Measurements from ENCODE around the gene HCRTR1. TPM values are rescaled to one million over a fixed set of nuclear protein-coding genes. Genes with fewer than 3 reads are reported as not detected.

The HCRTR1 gene
- total RNA-seq, 2 experiments from 2014 or later, result not detected

- Mint-ChIP-seq H3K4me3 (no peak overlapping the region), H3K36me3 (ENCODE audit: low read depth) (no peaks in the 10 kb centered on the region), H3K27ac (no peak overlapping the region), H3K9me3 (ENCODE audit: low read depth) (no peaks in the 10 kb centered on the region), H3K4me1 (peaks cover 10% of the 10 kb centered on the region), H3K27me3 (peaks cover 2% of the 10 kb centered on the region)
- intact Hi-C loops (cut with DNase I, micrococcal nuclease), result no loop called here
- ATAC-seq (no peak), DNase-seq (no peak)
- ChIA-PET CTCF (interaction anchor here (1.4 to 1.8 kb wide), 2 partner anchors 9 to 180 kb away, joined by 3 to 6 read pairs; no protein-coding TSS in a partner anchor), POLR2A (no interaction called here)
Observed at GRCh38 chr1:31609514-31610118, 7.9 kb upstream of the HCRTR1 start.

DNA sequence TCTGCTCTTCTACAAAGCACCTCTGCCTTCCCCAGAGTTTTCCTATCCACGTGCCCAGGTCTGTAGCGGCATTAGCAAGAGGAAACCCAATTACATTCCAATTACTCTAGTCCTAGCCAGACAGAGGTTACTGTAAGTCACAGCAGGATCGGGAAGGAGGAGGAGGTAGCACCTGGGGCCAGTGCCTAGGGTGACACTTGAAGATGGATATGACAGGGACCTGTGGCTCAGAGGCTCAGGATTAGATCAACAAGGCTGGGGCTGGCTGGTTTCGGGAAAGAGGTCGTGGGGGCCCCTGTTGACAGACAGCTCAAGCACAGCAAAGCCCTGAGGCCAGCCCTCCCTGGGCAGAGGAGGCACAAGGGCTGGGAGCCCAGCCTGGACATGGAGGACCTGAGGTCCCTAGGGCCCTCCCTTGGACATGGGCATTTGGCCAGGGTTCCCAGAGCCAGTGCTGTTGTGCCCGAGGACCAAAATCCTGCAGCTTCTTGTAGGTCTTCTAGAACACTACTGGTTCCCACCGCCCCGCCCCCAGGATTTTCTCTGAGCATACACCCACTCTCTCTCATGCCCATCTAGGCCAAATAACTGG is 3.0 kb upstream of the HCRTR1 start:
- intact Hi-C loops (cut with DNase I, micrococcal nuclease), result no loop called here
- CTCF ChIA-PET, result no interaction called here
- POLR2A ChIA-PET, result no interaction called here

GRCh38 chr1:31615414-31615813 is 2.1 kb upstream of the HCRTR1 start:
- H3K4me3 Mint-ChIP-seq, result no peak overlapping the region
- ChIA-PET POLR2A (no interaction called here), CTCF (interaction anchor here (2.0 kb wide), 1 partner anchor 52 kb away, joined by 12 read pairs; no protein-coding TSS in a partner anchor)
- ATAC-seq, result no peak
- H3K27me3 Mint-ChIP-seq, result peaks cover 25% of the 10 kb centered on the region
- DNase-seq, result no peak
- H3K27ac Mint-ChIP-seq, result no peak overlapping the region
- H3K36me3 Mint-ChIP-seq (ENCODE audit: low read depth), result no peaks in the 10 kb centered on the region
- H3K9me3 Mint-ChIP-seq (ENCODE audit: low read depth), result no peaks in the 10 kb centered on the region
- peaks cover 3% of the 10 kb centered on the region for H3K4me1 Mint-ChIP-seq
- intact Hi-C loops (cut with DNase I, micrococcal nuclease), result no loop called here

More for the DNA sequence above, 3.0 kb upstream of the HCRTR1 start:
- Mint-ChIP-seq H3K27me3 (peaks cover 22% of the 10 kb centered on the region), H3K4me1 (peaks cover 3% of the 10 kb centered on the region), H3K36me3 (ENCODE audit: low read depth) (no peaks in the 10 kb centered on the region), H3K9me3 (ENCODE audit: low read depth) (no peaks in the 10 kb centered on the region), H3K27ac (no peak overlapping the region), H3K4me3 (no peak overlapping the region)
- ATAC-seq (no peak), DNase-seq (no peak)

DNA sequence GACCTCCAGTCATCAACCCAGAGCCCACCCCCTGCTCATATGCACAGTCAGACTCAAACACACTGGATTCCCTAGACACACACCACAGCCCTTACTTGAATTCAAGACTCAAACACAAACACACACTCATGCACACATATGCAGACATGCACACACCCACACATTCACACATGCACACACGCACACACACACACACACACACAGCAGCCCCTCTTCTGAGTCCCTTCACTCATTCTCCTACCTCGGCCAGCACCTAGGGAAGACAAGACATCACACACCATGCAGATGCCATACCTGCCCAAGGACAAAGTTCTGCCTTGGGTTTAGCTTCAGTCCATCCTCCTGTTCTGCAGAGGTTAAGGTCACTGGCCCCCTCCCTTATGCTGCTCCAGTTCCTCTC is 1.6 kb upstream of the HCRTR1 start:
- intact Hi-C loops (cut with DNase I, micrococcal nuclease), result no loop called here
- Mint-ChIP-seq H3K27me3 (peaks cover 25% of the 10 kb centered on the region), H3K4me1 (peaks cover 3% of the 10 kb centered on the region), H3K9me3 (ENCODE audit: low read depth) (no peaks in the 10 kb centered on the region), H3K4me3 (no peak overlapping the region), H3K36me3 (ENCODE audit: low read depth) (no peaks in the 10 kb centered on the region), H3K27ac (no peak overlapping the region)
- ATAC-seq, result no peak
- ChIA-PET POLR2A (no interaction called here), CTCF (interaction anchor here (2.0 kb wide), 1 partner anchor 52 kb away, joined by 12 read pairs; no protein-coding TSS in a partner anchor)
- DNase-seq, result no peak

DNA sequence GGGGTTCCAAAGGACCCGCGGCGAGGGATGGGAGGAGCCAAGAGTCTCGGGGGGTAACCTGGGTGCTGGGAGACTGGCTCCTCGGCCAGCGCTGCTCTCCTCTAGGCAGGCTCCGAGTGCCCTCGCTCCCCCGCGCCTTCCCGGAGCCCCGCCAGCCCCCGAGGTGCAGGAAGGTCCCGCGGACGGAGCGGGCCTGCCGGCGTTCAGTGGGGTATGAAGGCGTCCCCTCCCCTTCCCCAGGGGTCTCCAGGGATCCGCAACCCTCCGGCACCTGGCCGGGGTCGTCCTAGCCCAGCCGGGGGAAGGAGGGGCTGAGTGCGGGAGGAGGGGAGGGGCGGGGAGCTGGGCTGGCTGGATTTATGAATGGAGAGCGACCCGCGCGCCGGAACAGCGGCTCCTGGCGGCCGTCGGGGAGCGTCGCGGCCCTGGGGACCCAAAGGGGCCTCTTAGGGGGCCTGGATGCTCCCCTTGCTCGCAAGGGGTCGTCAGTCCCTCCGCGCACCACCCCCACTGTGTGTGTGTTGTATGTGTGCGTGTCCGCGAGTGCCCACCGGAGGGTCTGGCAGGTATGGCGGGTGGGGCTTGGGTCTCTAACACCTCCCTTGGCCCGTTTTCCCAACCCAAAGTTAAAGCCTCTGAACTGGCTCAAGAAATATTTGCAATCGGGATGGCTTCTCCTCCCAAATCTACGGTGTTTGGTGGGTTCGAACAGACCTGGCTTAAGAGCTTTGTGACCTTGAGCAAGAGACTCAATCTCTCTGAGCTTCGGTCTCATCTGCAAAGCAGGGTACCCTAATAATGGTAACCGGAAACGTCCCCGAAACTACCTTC is 642 bp downstream of the HCRTR1 start:
- intact Hi-C loops (cut with DNase I, micrococcal nuclease), result loop anchor here (1.0 to 2.0 kb wide), 2 partner anchors 53 to 54 kb away; no protein-coding TSS in a partner anchor
- ChIA-PET CTCF (interaction anchor here (0.6 to 1.9 kb wide), 16 partner anchors 8 to 223 kb away, joined by 3 to 8 read pairs (median 4); partner anchors contain the start of gene PEF1), POLR2A (interaction anchor here (0.7 to 0.8 kb wide), 2 partner anchors 24 to 454 kb away, joined by 4 to 6 read pairs; no protein-coding TSS in a partner anchor)
- H3K27me3 Mint-ChIP-seq, result peaks cover 23% of the 10 kb centered on the region
- no peak overlapping the region for H3K27ac Mint-ChIP-seq
- H3K9me3 Mint-ChIP-seq (ENCODE audit: low read depth), result no peaks in the 10 kb centered on the region
- peak; percentile 73 for DNase-seq
- peaks cover 3% of the 10 kb centered on the region for H3K4me1 Mint-ChIP-seq
- peak; percentile 85 for ATAC-seq
- H3K36me3 Mint-ChIP-seq (ENCODE audit: low read depth), result no peaks in the 10 kb centered on the region
- no peak overlapping the region for H3K4me3 Mint-ChIP-seq

GRCh38 chr1:31618916-31619846 is 1.7 kb downstream of the HCRTR1 start:
- POLR2A ChIA-PET, result interaction anchor here (0.6 kb wide), 1 partner anchor 170 kb away, joined by 3 read pairs; no protein-coding TSS in a partner anchor
- Mint-ChIP-seq H3K27ac (no peak overlapping the region), H3K27me3 (peaks cover 23% of the 10 kb centered on the region), H3K36me3 (ENCODE audit: low read depth) (peaks cover 4% of the 10 kb centered on the region), H3K4me3 (no peak overlapping the region), H3K4me1 (peaks cover 3% of the 10 kb centered on the region), H3K9me3 (ENCODE audit: low read depth) (no peaks in the 10 kb centered on the region)
- ATAC-seq (no peak), DNase-seq (no peak)
- intact Hi-C loops (cut with DNase I, micrococcal nuclease), result loop anchor here (1.0 to 2.0 kb wide), 2 partner anchors 54 to 55 kb away; no protein-coding TSS in a partner anchor
- CTCF ChIA-PET, result interaction anchor here (0.6 to 1.9 kb wide), 14 partner anchors 9 to 200 kb away, joined by 3 to 8 read pairs (median 4); partner anchors contain the start of gene PEF1

- CTCF ChIA-PET, result interaction anchor here (0.6 kb wide), 1 partner anchor 782 kb away, joined by 3 read pairs; no protein-coding TSS in a partner anchor
- Mint-ChIP-seq H3K4me3 (no peak overlapping the region), H3K27ac (no peak overlapping the region), H3K36me3 (ENCODE audit: low read depth) (peaks cover 4% of the 10 kb centered on the region), H3K9me3 (ENCODE audit: low read depth) (no peaks in the 10 kb centered on the region), H3K4me1 (peaks cover 3% of the 10 kb centered on the region), H3K27me3 (peaks cover 20% of the 10 kb centered on the region)
- no peak for ATAC-seq
- DNase-seq, result no peak
- POLR2A ChIA-PET, result no interaction called here
- intact Hi-C loops (cut with DNase I, micrococcal nuclease), result no loop called here
Observed at GRCh38 chr1:31620631-31621497, 3.4 kb downstream of the HCRTR1 start.

DNA sequence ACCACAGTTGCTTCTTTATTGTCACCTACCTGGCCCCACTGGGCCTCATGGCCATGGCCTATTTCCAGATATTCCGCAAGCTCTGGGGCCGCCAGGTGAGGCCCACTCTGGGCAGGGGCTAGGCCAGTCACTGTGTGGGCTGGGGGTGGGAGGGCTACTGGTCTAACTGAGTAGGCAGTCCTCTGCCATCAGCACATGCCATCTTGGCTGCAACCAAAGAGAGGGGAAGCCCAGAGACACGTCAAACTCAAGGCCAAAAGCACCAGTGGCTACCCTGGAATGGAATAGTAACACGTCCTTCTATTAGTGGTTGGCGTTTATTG is 4.0 kb downstream of the HCRTR1 start:
- Mint-ChIP-seq H3K4me3 (no peak overlapping the region), H3K36me3 (ENCODE audit: low read depth) (peaks cover 4% of the 10 kb centered on the region), H3K27ac (no peak overlapping the region), H3K9me3 (ENCODE audit: low read depth) (no peaks in the 10 kb centered on the region), H3K27me3 (peaks cover 16% of the 10 kb centered on the region), H3K4me1 (peaks cover 3% of the 10 kb centered on the region)
- POLR2A ChIA-PET, result no interaction called here
- DNase-seq (no peak), ATAC-seq (no peak)
- CTCF ChIA-PET, result no interaction called here
- intact Hi-C loops (cut with DNase I, micrococcal nuclease), result no loop called here

DNA sequence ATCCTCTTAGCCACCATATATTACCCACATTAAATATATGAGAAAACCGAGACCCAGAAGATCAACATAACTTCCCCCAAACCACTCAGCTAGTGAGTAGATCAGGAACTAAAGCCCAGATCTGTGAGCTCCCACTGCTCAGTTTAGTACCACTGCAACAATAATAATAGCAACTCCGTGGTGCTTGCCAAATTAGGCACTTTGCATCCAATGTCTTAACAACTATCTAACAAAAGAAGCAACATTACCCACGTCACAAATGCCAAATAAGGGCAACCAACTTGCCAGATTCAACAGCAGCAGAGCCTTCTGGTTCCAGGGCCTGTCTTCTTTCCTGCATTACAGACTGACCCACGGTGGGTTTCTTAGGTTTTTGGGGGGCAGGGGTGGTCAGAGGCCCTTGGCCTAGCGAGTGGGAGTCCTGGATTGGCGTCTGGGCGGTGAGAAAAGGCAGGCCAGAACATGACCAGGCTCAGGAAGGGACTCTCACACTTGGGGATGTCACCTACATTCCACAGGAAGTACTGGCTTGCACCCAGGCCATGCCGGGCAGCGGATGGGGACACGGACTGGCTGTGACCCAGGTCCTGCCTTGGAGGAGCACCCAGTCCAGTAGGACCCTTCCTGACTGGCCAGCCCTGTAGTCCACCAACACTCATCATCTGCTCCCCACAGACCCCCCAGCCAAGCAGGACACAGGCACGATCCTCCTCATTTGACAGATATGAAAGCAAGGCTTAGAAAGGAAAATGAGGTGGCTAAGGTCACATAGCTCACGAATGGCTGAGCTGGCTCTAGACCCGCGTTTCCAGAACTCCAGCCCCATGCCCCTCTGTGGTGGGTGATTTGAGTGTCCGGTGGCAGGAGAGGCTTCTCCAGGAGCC is 4.6 kb downstream of the HCRTR1 start:
- Mint-ChIP-seq H3K36me3 (ENCODE audit: low read depth) (peaks cover 4% of the 10 kb centered on the region), H3K4me1 (peaks cover 3% of the 10 kb centered on the region), H3K9me3 (ENCODE audit: low read depth) (no peaks in the 10 kb centered on the region), H3K27ac (no peak overlapping the region), H3K4me3 (no peak overlapping the region), H3K27me3 (peaks cover 10% of the 10 kb centered on the region)
- no peak for DNase-seq
- no peak for ATAC-seq
- intact Hi-C loops (cut with DNase I, micrococcal nuclease), result no loop called here
- ChIA-PET CTCF (interaction anchor here (0.7 kb wide), 1 partner anchor 58 kb away, joined by 3 read pairs; no protein-coding TSS in a partner anchor), POLR2A (interaction anchor here (0.6 kb wide), 1 partner anchor 57 kb away, joined by 3 read pairs; no protein-coding TSS in a partner anchor)
